ENCODE measurements around the gene RPS19.

RPS19 gene

GRCh38 chr19:41847351-41848105, 12.5 kb upstream of the RPS19 start:
- Histone ChIP-seq H3K36me3 (ENCODE audit: insufficient read depth, low read length) (no peaks in the 10 kb centered on the region), H3K9me3 (ENCODE audit: control insufficient read depth, insufficient read depth, low read length) (no peaks in the 10 kb centered on the region), H3K9ac (ENCODE audit: low read depth, low read length) (no peak overlapping the region), H3K4me1 (ENCODE audit: insufficient read depth, low read length) (no peaks in the 10 kb centered on the region)

DNA sequence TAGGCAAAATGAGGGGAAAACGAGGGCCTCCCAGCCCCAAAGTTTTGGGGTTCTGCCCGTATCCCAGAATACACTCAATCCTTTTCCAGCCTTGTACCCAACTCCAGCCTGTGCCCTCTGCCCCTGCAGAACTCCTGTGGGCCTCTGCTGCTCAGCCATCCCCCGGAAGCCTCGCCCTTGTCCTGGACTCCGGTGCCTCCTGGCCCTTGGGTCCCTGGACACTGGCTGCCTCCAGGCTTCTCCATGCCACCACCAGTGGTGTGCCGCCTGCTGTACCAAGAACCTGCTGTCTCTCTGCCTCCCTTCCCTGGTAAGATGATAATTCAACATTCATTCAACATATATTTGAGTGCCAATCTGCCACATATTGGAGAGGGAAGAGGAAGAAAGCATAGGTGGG, 11.4 kb upstream of the RPS19 start:
- no peaks in the 10 kb centered on the region for H3K36me3 ChIP-seq (ENCODE audit: insufficient read depth, low read length)
- H3K9ac ChIP-seq (ENCODE audit: low read depth, low read length): no peak overlapping the region
- no peaks in the 10 kb centered on the region for H3K9me3 ChIP-seq (ENCODE audit: control insufficient read depth, insufficient read depth, low read length)
- H3K4me1 ChIP-seq (ENCODE audit: insufficient read depth, low read length): no peaks in the 10 kb centered on the region

GRCh38 chr19:41849067-41849466, 11.0 kb upstream of the RPS19 start:
- Histone ChIP-seq H3K9me3 (ENCODE audit: control insufficient read depth, insufficient read depth, low read length) (no peaks in the 10 kb centered on the region), H3K9ac (ENCODE audit: low read depth, low read length) (no peak overlapping the region), H3K4me1 (ENCODE audit: insufficient read depth, low read length) (no peaks in the 10 kb centered on the region), H3K36me3 (ENCODE audit: insufficient read depth, low read length) (no peaks in the 10 kb centered on the region)

GRCh38 chr19:41850381-41850780, 9.7 kb upstream of the RPS19 start:
- Histone ChIP-seq H3K9me3 (ENCODE audit: control insufficient read depth, insufficient read depth, low read length) (no peaks in the 10 kb centered on the region), H3K4me1 (ENCODE audit: insufficient read depth, low read length) (no peaks in the 10 kb centered on the region), H3K9ac (ENCODE audit: low read depth, low read length) (no peak overlapping the region), H3K36me3 (ENCODE audit: insufficient read depth, low read length) (no peaks in the 10 kb centered on the region)

GRCh38 chr19:41851456-41851855, 8.6 kb upstream of the RPS19 start:
- Histone ChIP-seq H3K9me3 (ENCODE audit: control insufficient read depth, insufficient read depth, low read length) (no peaks in the 10 kb centered on the region), H3K36me3 (ENCODE audit: insufficient read depth, low read length) (no peaks in the 10 kb centered on the region), H3K9ac (ENCODE audit: low read depth, low read length) (no peak overlapping the region), H3K4me1 (ENCODE audit: insufficient read depth, low read length) (no peaks in the 10 kb centered on the region)

DNA sequence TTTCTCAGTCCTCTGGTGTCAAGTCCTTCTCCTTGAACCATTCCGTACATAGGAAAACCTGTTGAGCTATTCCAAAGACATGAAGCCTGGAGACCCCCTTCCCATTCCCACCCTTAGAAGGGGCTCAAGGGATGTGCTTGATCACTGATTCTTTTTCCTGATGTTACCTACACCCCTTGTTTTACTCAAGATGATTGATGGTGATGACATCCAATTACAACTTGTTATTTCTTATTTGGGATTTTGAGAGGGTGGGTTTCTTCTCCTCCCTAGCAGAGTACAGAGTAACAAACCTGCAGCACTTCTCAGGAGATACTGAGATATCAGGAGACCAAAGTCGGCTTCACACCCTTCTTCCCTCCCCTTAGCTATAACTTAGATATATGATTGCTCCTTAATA, 6.7 kb upstream of the RPS19 start:
- no peaks in the 10 kb centered on the region for H3K9me3 ChIP-seq (ENCODE audit: control insufficient read depth, insufficient read depth, low read length)
- H3K36me3 ChIP-seq (ENCODE audit: insufficient read depth, low read length): no peaks in the 10 kb centered on the region
- no peaks in the 10 kb centered on the region for H3K4me1 ChIP-seq (ENCODE audit: insufficient read depth, low read length)
- H3K9ac ChIP-seq (ENCODE audit: low read depth, low read length): no peak overlapping the region

GRCh38 chr19:41853768-41854167, 6.3 kb upstream of the RPS19 start:
- Histone ChIP-seq H3K4me1 (ENCODE audit: insufficient read depth, low read length) (no peaks in the 10 kb centered on the region), H3K9ac (ENCODE audit: low read depth, low read length) (no peak overlapping the region), H3K36me3 (ENCODE audit: insufficient read depth, low read length) (no peaks in the 10 kb centered on the region), H3K9me3 (ENCODE audit: control insufficient read depth, insufficient read depth, low read length) (no peaks in the 10 kb centered on the region)

- H3K36me3 ChIP-seq (ENCODE audit: insufficient read depth, low read length): peaks cover 36% of the 10 kb centered on the region
- H3K4me1 ChIP-seq (ENCODE audit: insufficient read depth, low read length): peaks cover 19% of the 10 kb centered on the region
- H3K9me3 ChIP-seq (ENCODE audit: control insufficient read depth, insufficient read depth, low read length): no peaks in the 10 kb centered on the region
- peak overlapping the region; percentile 58 for H3K9ac ChIP-seq (ENCODE audit: low read depth, low read length)
Observed at GRCh38 chr19:41859213-41859617, 840 bp upstream of the RPS19 start.

- H3K36me3 ChIP-seq (ENCODE audit: insufficient read depth, low read length): peaks cover 49% of the 10 kb centered on the region
- peaks cover 19% of the 10 kb centered on the region for H3K4me1 ChIP-seq (ENCODE audit: insufficient read depth, low read length)
- H3K9me3 ChIP-seq (ENCODE audit: control insufficient read depth, insufficient read depth, low read length): no peaks in the 10 kb centered on the region
- H3K9ac ChIP-seq (ENCODE audit: low read depth, low read length): peak overlapping the region; percentile 98
Observed at GRCh38 chr19:41860419-41861115, 512 bp downstream of the RPS19 start.

- peaks cover 49% of the 10 kb centered on the region for H3K36me3 ChIP-seq (ENCODE audit: insufficient read depth, low read length)
- H3K9me3 ChIP-seq (ENCODE audit: control insufficient read depth, insufficient read depth, low read length): no peaks in the 10 kb centered on the region
- peak overlapping the region; percentile 98 for H3K9ac ChIP-seq (ENCODE audit: low read depth, low read length)
- H3K4me1 ChIP-seq (ENCODE audit: insufficient read depth, low read length): peaks cover 19% of the 10 kb centered on the region
Observed at GRCh38 chr19:41861116-41861768, 1.2 kb downstream of the RPS19 start.

DNA sequence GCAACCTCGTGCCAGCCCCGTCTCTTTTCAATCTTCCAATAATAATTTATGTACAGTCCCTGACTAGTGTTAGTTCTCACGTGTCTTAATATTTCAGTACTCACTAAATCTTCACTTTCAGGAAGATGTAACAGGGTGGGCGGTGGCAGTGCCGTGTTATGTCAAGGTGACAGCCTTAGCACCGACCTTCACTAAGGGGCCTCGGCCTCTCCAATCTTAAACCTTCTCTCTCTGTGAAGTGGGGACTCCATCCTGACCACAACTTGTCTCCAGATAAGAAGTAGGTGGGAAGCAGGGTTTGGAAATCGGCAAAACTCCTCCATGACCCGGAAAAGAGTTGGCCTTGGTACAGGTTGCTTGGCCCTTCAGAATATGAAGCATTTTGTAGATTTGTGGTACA, 1.8 kb downstream of the RPS19 start:
- H3K4me1 ChIP-seq (ENCODE audit: insufficient read depth, low read length): peaks cover 19% of the 10 kb centered on the region
- no peaks in the 10 kb centered on the region for H3K9me3 ChIP-seq (ENCODE audit: control insufficient read depth, insufficient read depth, low read length)
- peak overlapping the region; percentile 98; the same call in 1 of the 2 replicates for H3K9ac ChIP-seq (ENCODE audit: low read depth, low read length)
- peaks cover 49% of the 10 kb centered on the region for H3K36me3 ChIP-seq (ENCODE audit: insufficient read depth, low read length)

DNA sequence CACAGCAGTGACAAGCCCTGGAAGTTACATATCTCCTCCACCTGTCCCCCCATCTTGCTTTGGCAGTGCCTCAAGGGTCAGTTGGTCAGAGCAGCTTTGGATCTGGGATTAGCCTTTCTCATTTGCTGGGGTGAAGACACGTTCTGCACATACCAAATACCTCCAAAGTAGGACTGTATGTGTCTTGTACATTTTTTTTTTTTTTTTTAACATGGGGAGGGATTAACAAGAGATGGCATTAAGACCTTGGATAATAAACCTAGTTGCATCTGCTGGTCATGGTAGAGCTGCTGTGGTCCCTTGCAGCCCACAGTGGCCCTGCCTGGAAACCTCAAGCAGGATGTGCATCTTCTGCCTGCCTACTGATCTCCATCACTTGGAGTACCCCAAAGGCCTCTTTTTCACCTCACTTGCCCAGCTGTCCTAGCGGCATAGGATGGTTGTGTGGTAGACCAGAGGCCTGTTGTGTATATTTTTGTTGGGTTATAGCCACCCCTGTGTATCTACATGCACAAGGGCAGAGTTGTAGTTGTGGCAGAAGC, 2.5 kb downstream of the RPS19 start:
- Histone ChIP-seq H3K36me3 (ENCODE audit: insufficient read depth, low read length) (peaks cover 49% of the 10 kb centered on the region), H3K9me3 (ENCODE audit: control insufficient read depth, insufficient read depth, low read length) (no peaks in the 10 kb centered on the region), H3K4me1 (ENCODE audit: insufficient read depth, low read length) (peaks cover 19% of the 10 kb centered on the region), H3K9ac (ENCODE audit: low read depth, low read length) (no peak overlapping the region)

GRCh38 chr19:41863209-41863931, 3.3 kb downstream of the RPS19 start:
- Histone ChIP-seq H3K36me3 (ENCODE audit: insufficient read depth, low read length) (peaks cover 55% of the 10 kb centered on the region), H3K9ac (ENCODE audit: low read depth, low read length) (no peak overlapping the region), H3K9me3 (ENCODE audit: control insufficient read depth, insufficient read depth, low read length) (no peaks in the 10 kb centered on the region), H3K4me1 (ENCODE audit: insufficient read depth, low read length) (peaks cover 19% of the 10 kb centered on the region)

GRCh38 chr19:41864374-41864773, 4.3 kb downstream of the RPS19 start:
- H3K36me3 ChIP-seq (ENCODE audit: insufficient read depth, low read length): peaks cover 61% of the 10 kb centered on the region
- H3K9me3 ChIP-seq (ENCODE audit: control insufficient read depth, insufficient read depth, low read length): no peaks in the 10 kb centered on the region
- peaks cover 19% of the 10 kb centered on the region for H3K4me1 ChIP-seq (ENCODE audit: insufficient read depth, low read length)
- H3K9ac ChIP-seq (ENCODE audit: low read depth, low read length): no peak overlapping the region
